Left renal pelvis (tissue), 4 donors: ENCODE measurements around the gene KRT80. TPM values are rescaled to one million over a fixed set of nuclear protein-coding genes. Genes with fewer than 3 reads are reported as not detected.
A peak's percentile ranks its signal among the peaks of the same experiment; 100 is the strongest.

Source experiments
- DNase-seq, 4 donors: peaks; one replicate each; pipeline ENCODE4 v3.0.0-alpha.2; 2013; ENCODE audit warnings: low read depth in 4 of 4, low spot score in 3 of 4
- polyA plus RNA-seq, 4 donors: library from polyadenylated mRNA; unstranded; fragments of 120-200 nt; gene quantifications; one replicate each; pipeline ENCODE4 v1.2.1, GENCODE V29; 2013; ENCODE audit not compliant: insufficient read length in 4 of 4

The KRT80 gene
- polyA plus RNA-seq, 4 donors: 0.11 to 1.5 (median 0.97) TPM

DNA sequence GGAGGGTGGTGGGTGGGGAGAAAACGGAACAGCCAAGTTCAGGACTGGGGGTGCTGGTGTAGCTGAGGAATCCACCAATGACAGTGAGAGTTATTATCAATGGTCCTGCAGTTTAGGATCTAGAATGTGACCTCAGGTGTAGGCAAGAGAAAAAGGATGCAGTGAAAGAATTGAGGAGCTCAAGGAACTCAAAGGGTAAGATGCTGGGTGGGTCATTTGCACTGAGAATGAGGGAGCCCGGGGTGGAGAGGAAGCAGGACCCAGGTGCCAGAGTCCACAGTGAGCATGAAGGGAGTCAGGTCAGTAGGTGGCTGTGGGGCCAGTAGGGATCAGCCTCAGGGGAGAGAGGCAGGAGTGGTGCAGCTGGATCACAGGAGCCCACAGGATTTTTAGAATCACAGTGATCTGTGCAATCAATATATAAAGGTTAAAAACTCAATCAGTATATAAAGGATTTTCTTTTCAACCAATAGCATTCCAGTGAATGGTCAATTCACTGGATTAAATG lies 38.1 kb upstream of the KRT80 start:
- DNase-seq: no peak

DNA sequence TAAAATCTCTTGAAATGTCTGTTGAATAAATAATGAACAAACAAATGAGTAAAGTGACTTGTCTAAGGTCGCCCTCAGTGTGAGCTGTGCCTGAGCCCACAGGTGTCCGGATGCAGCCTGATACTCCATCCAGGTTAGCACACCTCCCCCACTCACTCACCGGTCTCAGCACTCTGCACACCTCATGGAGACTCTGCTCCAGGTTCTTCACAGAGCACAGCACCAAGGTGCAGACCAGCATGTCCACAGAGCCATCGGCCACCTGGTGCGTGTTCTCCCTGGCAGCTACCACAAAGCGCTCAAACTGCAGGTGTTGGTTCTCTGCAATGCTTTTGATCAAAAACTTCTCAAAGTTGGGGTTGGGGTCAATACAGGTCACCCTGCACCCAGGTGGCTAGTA lies 37.1 kb upstream of the KRT80 start:
- DNase-seq: no peak

DNA sequence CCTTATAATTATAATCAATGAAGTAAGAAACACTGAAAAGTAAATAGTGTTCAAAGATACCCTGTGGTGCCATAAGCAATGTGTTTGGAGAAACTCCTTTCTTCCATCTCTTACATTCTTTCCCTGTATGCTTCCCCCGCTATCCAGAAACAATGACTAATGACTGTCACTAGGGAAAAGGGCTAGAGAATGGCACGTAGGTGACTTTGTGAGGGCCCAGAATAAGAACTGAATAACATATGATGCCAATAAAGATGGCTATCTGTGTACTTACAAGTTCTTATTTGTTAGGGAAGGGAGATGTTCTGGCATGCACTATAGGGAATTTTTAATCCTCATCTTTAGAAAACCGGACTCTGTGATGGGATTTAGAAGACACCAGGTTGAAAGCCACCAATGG lies 36.6 kb upstream of the KRT80 start:
- DNase-seq: no peak

DNA sequence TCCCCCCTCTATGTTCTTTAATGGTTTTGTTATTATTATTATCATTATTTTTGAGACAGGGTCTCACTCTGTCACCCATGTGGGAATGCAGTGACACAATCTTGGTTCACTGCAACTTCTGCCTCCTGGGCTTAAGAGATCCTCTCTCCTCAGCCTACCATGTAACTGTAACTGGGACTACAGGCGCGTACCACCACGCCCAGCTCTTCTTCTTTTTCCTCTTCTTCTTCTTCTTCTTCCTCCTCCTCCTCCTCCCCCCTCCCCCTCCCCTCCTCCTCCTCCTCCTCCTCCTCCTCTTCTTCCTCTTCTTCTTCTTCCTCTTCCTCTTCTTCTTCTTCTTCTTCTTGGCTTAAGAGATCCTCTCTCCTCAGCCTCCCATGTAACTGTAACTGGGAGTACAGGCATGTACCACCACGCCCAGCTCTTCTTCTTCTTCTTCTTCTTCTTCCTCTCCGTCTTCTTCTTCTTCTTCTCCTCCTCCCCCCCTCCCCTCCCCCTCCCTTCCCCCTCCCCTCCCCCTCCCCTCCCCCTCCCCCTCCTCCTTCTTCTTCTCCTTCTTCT lies 35.9 kb upstream of the KRT80 start:
- DNase-seq: no peak

DNA sequence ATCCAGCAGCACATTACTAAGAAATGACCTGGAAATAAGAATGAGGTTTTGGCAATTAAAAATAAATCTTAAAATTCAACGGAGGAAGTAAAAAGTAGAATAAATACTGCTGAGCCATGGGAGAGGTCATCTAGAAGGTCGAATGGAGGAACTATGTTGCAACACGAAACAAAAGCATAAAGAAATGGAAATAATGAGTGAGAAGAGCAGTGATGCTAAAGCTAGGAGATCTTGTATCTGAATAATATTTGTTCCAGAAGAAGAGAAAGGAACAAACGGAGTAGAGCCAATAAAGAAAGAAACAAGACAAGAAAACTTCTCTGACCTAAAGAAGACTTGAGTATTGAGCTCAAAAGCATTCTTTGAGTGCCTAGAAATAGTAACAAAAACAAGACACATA lies 34.6 kb upstream of the KRT80 start:
- DNase-seq: no peak

DNA sequence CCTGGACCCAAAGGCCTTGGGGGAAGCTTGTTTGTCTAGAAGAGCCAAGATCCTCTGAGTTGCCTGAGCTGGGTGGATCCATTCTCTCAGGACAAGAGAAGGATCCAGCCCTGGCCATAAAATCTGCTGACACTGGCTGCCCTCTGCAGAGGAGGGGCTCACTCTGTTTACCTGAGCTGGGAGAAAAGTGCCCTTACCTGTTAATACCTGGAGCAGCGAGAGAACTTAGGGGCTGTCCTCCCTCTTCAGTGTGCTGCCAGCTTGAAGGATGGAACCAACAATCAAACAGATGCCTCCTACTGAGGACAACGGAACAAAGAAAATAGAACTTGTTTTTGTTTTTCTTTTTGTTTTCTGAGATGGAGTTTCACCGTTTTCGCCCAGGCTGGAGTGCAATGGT lies 33.9 kb upstream of the KRT80 start:
- no peak for DNase-seq

DNA sequence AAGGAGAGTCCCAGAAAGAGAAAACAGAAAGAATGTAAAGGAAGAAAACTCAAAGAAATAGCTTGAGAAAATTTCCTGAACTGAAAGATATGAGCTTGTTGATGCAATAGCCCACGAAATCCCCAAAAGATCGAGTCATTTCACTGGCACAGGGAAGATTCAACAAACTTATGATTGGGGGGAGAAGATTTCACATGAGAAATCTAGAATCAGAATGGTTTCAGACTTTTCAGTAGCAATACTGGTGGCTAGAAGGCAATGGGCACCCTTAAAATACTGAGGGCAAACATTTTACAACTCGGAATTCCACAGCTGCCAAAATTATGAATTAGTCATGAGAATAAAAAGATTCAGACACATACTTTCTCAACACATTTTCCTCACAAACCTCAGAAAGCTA lies 32.3 kb upstream of the KRT80 start:
- DNase-seq: no peak

DNA sequence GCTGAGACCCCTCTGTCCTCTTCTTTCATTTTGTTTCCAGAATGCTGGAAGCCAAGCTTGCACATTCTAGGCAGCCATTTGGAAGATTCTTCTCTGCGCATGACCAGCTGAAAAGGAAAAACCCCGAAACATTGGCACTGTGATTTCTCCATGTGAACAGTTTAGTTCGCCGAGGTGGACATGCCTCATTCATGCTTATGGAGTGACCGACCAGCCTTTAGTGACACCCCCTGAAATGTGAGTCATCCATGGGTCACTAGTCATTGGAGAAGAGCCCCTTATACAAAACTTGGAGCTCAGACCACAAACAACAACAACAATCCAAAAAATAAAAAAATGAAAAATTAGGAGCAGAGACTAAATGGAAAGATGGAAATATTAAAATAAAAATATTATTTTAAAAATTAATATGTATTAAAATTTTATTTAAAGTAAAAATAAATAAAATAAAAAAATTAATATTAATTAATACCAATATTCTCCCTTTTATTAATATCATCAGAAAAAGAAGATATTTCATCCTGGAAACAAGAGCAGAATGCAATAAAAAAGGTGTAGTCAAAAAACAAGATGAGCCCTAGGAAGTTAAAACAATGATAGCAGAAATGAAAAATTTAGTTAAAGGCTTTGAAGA lies 31.7 kb upstream of the KRT80 start:
- no peak for DNase-seq

DNA sequence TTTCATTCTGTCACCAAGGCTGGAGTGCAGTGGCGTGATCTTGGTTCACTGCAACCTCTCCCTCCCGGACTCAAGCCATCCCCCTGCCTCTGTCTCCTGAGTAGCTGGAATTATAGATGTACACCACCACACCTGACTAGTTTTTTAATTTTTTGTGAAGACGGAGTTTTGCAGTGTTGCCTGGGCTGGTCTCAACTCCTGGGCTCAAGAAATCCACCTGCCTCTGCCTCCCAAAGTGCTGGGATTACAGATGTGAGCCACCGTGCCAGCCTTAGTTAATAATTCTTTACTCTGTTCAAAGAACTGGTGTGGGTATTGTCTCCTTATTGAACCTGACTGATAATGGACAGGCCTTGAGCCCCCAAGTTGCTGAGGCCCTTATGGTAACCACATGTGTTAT lies 30.9 kb upstream of the KRT80 start:
- no peak for DNase-seq

DNA sequence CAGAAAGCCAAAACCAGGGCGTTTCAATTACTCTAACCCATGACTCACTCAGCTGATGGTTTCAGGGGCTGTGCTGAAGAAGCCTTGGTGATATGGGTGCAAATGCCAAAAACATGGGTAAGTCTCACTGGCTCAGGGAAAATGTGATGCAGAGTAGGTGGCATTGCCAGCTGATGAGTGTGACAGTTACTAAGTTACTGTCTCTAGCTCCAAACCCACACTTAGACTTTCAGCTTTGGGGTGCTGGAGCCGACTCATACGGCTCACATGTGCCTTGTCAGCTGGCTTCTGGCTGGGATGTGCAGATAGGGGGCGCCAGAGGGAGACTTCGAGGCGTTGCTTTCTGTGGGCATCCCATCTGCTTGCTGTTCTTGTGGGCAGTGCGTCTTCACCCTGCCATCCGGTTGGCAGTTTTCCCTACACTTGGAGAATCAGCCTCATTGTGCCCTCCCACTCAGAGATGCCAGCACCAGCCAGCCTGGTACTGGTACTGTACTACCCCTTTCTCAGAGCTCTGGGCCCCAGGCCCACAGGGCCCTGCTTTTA lies 30.2 kb upstream of the KRT80 start:
- no peak for DNase-seq

DNA sequence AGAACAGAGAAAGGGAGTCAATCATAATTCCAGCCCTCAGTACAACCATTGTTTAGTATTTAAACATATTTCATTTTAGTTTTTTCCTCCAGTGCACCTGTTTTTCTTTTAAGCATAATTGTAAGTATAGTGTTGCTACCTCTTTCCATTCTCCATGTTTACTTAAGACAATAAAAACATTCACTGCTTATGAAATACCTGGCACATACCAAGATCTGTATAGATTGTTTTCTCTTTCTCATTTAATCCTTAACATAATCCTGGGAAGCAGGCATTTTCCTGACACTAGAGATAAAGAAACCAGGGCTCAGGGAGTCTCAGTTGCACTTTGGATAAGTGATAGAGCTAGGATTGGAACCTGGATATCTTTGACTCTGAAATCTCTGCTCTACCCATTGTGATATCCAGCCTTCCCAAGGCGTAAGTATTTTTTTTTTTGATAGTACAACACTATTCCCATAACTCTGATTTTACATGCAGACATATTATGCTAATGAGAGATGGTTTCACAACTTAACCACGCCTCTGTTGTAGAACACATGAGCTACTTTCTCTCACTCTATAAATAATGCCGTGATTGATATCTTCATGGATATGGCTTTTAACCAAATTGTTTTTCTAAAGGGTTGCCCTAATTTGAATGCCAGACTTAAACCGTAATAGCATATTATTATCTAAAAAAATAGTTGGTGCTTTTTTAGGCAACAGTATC lies 29.4 kb upstream of the KRT80 start:
- no peak for DNase-seq

DNA sequence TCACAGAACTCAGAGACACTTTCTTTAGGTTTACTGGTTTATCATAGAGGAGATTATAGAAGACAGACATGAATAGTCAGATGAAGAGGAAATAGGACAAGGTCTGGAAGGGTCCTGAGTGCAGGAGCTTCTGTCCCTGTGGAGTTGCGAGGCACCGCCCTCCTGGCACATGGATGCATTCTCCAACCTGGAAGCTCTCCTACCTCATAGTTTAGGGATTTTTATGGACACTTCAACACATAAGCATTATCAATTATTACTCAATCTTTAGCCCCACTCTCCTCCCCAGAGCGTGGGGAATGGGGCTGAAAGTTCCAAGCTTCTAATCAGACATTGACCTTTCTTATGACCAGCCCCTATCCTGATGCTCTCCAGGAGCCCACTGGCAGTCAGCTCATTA lies 28.7 kb upstream of the KRT80 start:
- no peak for DNase-seq

DNA sequence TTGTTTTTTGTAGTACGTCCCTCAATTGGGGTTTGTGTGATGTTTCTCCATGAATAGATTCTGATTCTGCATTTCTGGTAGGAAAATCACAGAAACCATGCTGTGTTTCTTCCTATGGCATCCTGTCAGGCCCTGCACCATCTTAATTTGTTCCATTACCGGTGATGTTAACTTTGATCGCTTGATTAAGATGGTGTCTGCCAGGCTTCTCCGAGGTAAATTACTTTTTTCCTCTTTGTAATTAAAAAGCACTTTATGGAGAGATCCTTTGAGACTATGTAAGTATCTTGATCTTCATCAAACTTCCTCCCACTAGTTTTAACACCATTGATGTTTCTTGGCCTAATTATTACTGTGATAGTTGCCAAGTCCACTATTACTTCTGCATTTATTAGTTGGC lies 26.2 kb upstream of the KRT80 start:
- DNase-seq: no peak

DNA sequence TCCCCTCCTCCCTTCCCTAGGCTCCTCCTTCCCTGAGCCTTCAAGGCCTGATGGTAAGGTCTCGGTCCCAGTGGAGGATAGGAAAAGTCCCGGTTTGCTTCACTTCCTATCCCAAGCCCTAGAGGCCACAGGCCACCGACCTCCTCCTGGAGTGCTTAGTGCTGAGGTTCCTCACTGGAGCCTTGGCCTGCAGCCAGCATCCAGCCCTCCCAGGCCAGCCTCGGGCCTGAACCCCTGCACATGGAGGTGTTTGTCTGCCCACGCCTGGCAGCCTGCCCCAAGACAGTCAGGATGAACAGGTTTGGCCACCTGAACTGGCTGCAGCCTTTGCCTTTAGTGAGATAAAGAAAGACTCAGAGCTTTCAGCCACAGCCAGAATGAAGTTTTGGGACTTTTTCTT lies 25.4 kb upstream of the KRT80 start:
- DNase-seq: no peak

DNA sequence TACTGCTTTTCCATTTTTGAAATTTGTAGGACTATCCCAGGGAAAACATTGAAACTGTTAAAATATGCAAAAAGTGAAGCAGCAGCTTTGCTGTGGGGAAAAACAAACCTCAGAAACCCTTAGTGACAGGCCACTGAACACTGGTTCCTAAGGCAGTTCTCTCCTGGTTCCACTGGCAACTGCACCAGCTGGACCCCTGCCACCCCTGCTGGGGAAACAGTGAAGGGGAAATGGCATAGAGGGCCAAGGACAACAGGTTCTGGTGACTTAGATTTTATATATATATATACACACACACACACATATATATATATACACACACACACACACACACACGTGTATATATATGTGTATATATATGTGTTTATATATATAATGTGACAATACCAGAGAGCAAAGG lies 25.0 kb upstream of the KRT80 start:
- DNase-seq: no peak

DNA sequence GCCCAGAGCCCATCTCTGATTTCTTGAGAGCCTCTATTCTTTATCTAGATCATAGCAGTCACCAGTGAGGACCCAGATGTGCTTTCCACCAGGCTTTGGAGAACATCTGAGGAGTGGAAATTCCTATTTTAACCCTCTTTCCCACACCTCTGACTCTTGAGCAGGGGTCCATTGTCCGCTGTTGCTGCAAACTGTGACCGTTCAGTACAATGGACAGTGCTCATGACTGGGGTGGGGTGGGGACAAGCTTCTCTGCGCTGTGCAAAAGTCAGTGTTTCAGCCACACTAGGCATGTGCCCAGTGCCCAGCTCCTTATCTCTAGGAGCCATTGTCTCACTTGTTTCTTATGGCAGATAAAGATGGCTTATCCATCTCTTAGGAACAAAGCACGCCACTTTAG lies 24.3 kb upstream of the KRT80 start:
- no peak for DNase-seq

DNA sequence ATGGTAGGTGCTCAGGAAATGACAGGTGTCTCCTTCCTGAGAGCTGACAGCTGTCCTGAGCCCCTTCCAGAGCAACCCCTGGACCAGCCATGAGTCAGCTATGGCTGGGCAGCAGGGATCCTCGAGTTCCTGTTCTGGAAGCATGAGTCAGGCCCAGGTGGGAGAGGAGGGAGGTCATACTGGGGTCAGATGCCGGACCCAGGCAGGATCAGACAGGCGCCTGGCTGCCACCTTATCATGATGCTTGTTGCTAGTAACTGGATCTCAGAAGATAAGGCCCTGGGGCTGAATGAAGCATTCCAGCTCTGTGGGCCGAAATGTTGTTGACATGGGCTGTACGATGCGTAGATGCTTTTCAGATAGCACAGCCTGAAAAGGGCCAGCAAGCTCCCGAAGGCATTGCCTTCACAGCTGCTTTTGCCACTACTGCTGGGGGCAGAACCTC lies 23.8 kb upstream of the KRT80 start:
- DNase-seq: no peak

DNA sequence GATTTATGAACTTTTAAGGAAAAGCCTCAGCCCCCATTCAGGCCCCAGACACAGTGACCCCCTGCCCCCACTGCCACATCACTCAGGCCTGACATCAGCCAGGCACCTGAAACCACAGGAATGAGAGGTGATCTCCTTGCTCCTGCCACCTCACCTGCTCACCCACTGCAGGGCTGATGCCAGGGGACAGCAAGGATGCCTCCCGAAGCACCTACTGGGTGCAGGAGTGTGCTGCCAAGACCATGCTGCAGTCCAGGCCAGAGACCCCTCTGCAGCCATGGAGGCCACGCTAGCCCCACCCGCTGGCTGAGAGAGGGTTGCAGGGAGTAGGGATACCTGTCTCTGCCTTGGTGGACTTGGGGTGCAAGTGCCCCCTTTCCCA lies 22.6 kb upstream of the KRT80 start:
- no peak for DNase-seq

DNA sequence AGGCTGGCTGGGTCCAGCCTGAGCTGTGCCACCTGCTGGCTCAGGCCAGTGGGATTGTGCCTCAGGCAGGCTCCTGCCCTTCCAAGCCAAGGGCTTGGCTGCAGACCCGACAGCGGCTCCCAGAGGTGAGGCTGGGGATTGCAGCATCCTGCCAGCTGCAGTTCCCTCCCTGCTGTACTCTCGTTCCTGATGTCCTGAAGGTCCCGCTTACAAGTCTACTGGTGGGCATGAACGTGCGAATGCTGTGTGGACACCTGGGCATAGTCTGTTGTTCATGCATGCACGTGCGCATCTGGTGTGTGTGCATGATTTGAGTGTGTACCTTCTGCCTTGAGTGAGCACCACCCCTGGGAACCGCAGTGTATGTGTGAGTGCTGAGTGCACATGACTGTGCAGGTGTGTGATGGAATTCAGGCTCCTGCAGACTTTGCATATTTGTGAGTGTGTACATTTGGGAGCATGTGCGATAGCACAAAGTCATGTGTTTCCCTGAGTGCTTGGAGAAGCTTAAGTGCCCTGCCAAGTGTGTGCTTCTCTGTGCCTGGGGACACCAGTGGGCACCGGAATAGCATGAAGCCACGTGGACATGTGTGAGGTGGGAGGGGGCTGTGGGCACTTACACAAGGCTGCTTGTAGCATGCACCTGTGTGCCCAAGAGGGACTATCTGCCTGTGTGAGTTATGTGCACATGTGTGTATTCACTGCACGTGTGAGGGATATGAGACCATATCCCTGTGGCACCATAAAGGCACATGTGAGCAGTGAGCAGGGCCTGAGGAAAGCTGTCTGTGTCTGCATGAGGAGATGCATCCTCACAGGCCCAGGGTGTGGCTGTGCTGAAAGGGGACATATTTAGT lies 22.0 kb upstream of the KRT80 start:
- peak in 1 of 4 donors; percentile 57 for DNase-seq

DNA sequence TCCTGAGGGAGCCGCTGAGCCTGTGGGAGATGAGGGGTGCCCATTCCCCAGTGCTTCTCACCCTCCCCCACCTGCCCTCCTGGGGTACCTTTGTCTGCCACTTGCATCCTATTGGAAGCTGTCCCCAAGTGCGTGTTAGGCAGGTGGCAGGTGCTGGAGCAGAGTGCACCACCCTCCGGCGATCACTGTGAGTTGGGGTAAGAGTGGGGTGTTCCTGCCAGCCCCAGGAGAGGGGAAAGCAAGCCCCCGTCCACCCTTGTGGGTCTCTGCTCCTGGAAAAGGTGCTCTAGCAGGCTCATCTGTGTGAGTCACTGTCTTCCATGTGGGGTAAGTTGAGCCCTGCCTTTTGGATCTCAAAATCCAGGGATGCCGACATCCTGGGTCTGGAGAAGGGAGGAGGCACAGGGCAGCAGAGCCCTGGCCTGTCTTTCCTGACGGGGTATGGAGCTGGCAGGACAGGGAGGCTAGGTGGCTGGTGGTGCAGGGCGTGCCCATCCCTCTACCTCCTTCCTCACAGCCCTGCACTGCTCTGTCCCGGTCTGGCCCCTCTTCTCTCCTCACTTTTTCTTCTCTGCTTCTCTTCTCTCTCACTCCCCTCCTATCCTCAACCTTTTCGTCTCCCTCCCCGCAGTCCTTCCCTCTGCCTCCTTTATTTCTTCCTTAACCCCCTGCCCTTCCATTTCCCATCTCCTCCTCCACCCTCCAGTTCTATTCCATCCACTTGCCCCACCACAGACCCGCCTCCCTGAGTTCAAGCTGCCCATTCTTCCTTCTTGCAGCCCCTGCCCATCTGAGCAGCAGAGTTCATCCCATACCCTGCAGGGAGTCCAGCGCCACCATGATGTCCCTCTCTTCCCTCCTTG lies 21.1 kb upstream of the KRT80 start:
- DNase-seq: no peak
